Parathyroid adenoma (tissue), 2 donors: ENCODE results near the gene TBX19.

Experiments
- H2AFZ ChIP-seq: fragments of 300-600 bp; sonication (generic); one replicate; pipeline ENCODE4 v1.7.0; 2017; ENCODE audit warnings: antibody characterized with exemption, mild to moderate bottlenecking
- H3K27ac ChIP-seq: fragments of 300-600 bp; sonication (generic); one replicate; pipeline ENCODE4 v1.7.0; 2017
- H3K27me3 ChIP-seq: fragments of 300-600 bp; sonication (generic); one replicate; pipeline ENCODE4 v1.7.0; 2017; ENCODE audit warnings: low read length; ENCODE audit not compliant: control insufficient read depth, insufficient read depth
- H3K36me3 ChIP-seq: fragments of 300-600 bp; sonication (generic); one replicate; pipeline ENCODE4 v1.7.0; 2017; ENCODE audit warnings: low read length; ENCODE audit not compliant: control insufficient read depth, insufficient read depth
- H3K4me1 ChIP-seq: fragments of 300-600 bp; sonication (generic); one replicate; pipeline ENCODE4 v1.7.0; 2017; ENCODE audit warnings: control low read depth
- H3K4me2 ChIP-seq: fragments of 300-600 bp; sonication (generic); one replicate; pipeline ENCODE4 v1.7.0; 2017; ENCODE audit warnings: low read length
- H3K4me3 ChIP-seq: fragments of 300-600 bp; sonication (generic); one replicate; pipeline ENCODE4 v1.7.0; 2017; ENCODE audit warnings: low read depth, low read length
- H3K79me2 ChIP-seq: fragments of 300-600 bp; sonication (generic); one replicate; pipeline ENCODE4 v1.7.0; 2017; ENCODE audit warnings: control low read depth
- H3K9ac ChIP-seq: fragments of 300-600 bp; sonication (generic); one replicate; pipeline ENCODE4 v1.7.0; 2017; ENCODE audit warnings: mild to moderate bottlenecking
- H3K9me3 ChIP-seq: fragments of 300-600 bp; sonication (generic); one replicate; pipeline ENCODE4 v1.7.0; 2017; ENCODE audit warnings: low read length; ENCODE audit not compliant: control insufficient read depth
- TF ChIP-seq, protein P1 (sequence below): fragments of 300-600 bp; sonication (generic); IDR thresholded peaks from one replicate; pipeline ENCODE4 v1.7.0; 2017; ENCODE audit warnings: antibody characterized with exemption, mild to moderate bottlenecking
- donor health status: primary hyperparathyroidism.

The TBX19 gene

GRCh38 chr1:168261390-168261789 lies 19.3 kb upstream of the TBX19 start:
- H3K4me2 ChIP-seq = no peak overlapping the region
- no peak overlapping the region for H2AFZ ChIP-seq
- no peaks in the 10 kb centered on the region for H3K27me3 ChIP-seq
- H3K27ac ChIP-seq = no peak overlapping the region
- no peaks in the 10 kb centered on the region for H3K9me3 ChIP-seq
- no peak overlapping the region for H3K4me3 ChIP-seq
- TF ChIP-seq, protein P1, sequence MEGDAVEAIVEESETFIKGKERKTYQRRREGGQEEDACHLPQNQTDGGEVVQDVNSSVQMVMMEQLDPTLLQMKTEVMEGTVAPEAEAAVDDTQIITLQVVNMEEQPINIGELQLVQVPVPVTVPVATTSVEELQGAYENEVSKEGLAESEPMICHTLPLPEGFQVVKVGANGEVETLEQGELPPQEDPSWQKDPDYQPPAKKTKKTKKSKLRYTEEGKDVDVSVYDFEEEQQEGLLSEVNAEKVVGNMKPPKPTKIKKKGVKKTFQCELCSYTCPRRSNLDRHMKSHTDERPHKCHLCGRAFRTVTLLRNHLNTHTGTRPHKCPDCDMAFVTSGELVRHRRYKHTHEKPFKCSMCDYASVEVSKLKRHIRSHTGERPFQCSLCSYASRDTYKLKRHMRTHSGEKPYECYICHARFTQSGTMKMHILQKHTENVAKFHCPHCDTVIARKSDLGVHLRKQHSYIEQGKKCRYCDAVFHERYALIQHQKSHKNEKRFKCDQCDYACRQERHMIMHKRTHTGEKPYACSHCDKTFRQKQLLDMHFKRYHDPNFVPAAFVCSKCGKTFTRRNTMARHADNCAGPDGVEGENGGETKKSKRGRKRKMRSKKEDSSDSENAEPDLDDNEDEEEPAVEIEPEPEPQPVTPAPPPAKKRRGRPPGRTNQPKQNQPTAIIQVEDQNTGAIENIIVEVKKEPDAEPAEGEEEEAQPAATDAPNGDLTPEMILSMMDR = no peak
- H3K36me3 ChIP-seq = no peaks in the 10 kb centered on the region
- no peak overlapping the region for H3K9ac ChIP-seq
- H3K4me1 ChIP-seq = no peaks in the 10 kb centered on the region
- H3K79me2 ChIP-seq = no peaks in the 10 kb centered on the region

- Histone ChIP-seq H3K9ac (no peak overlapping the region), H3K4me2 (no peak overlapping the region), H2AFZ (no peak overlapping the region), H3K36me3 (no peaks in the 10 kb centered on the region), H3K4me3 (no peak overlapping the region), H3K27me3 (no peaks in the 10 kb centered on the region), H3K4me1 (no peaks in the 10 kb centered on the region), H3K9me3 (no peaks in the 10 kb centered on the region), H3K79me2 (no peaks in the 10 kb centered on the region), H3K27ac (no peak overlapping the region)
- TF ChIP-seq, protein P1 = no peak
Measured at GRCh38 chr1:168263130-168263529, 17.5 kb upstream of the TBX19 start.

GRCh38 chr1:168264296-168264695 lies 16.4 kb upstream of the TBX19 start:
- no peaks in the 10 kb centered on the region for H3K4me1 ChIP-seq
- H3K79me2 ChIP-seq = no peaks in the 10 kb centered on the region
- TF ChIP-seq, protein P1 = no peak
- H3K36me3 ChIP-seq = no peaks in the 10 kb centered on the region
- H2AFZ ChIP-seq = no peak overlapping the region
- H3K9me3 ChIP-seq = no peaks in the 10 kb centered on the region
- no peak overlapping the region for H3K4me2 ChIP-seq
- H3K27me3 ChIP-seq = no peaks in the 10 kb centered on the region
- no peak overlapping the region for H3K27ac ChIP-seq
- H3K4me3 ChIP-seq = no peak overlapping the region
- no peak overlapping the region for H3K9ac ChIP-seq

DNA sequence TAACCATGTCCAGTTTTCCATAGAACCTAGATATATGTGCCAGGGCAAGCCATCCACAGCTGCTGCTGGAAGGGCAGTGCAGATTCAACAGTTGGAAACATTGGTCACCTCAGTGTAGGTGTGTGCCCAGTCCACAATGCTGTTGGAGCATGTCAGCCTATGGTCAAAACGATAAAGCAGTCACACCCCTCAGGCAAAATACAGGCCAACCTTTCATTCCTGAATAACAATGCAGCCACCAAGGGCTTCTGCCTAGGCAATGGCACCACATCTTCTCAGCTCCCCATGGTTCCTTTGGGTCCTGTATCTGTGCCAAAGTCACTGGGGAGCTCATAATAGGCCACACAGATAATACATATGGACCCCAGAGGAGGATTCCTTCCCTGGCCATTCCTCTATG lies 15.1 kb upstream of the TBX19 start:
- Histone ChIP-seq H3K4me1 (no peaks in the 10 kb centered on the region), H3K36me3 (no peaks in the 10 kb centered on the region), H3K9ac (no peak overlapping the region), H3K4me2 (no peak overlapping the region), H3K27ac (no peak overlapping the region), H3K9me3 (no peaks in the 10 kb centered on the region), H2AFZ (no peak overlapping the region), H3K79me2 (no peaks in the 10 kb centered on the region), H3K4me3 (no peak overlapping the region), H3K27me3 (no peaks in the 10 kb centered on the region)
- TF ChIP-seq, protein P1 = no peak

GRCh38 chr1:168266644-168267186 lies 14.0 kb upstream of the TBX19 start:
- Histone ChIP-seq H3K4me1 (no peaks in the 10 kb centered on the region), H2AFZ (no peak overlapping the region), H3K9ac (no peak overlapping the region), H3K36me3 (no peaks in the 10 kb centered on the region), H3K79me2 (no peaks in the 10 kb centered on the region), H3K4me3 (no peak overlapping the region), H3K27me3 (no peaks in the 10 kb centered on the region), H3K27ac (no peak overlapping the region), H3K4me2 (no peak overlapping the region), H3K9me3 (no peaks in the 10 kb centered on the region)
- TF ChIP-seq, protein P1 = no peak
